ENCODE data around the gene SLBP. TPM values are rescaled to one million over a fixed set of nuclear protein-coding genes. Genes with fewer than 3 reads are reported as not detected.
"Not testable (repeated sequence)": the region's sequence is repeated elsewhere in the genome, so short reads cannot be mapped to it uniquely, and the experiment has no call there.

The SLBP gene
- total RNA-seq, 1 experiment from 2014 or later = 98.3 TPM

- BruUV-seq (replicated peaks) = no TSS peak
- no peak for DNase-seq
- Histone ChIP-seq H3K27me3 (ENCODE audit: low read length) (no peaks in the 10 kb centered on the region), H3K9me3 (ENCODE audit: low read length) (no peaks in the 10 kb centered on the region), H4K20me1 (ENCODE audit: low read length) (peaks cover 50% of the 10 kb centered on the region; the same call in 1 of the 2 replicates), H3K4me2 (ENCODE audit: low read length) (no peak overlapping the region), H3K27ac (ENCODE audit: low read length) (no peak overlapping the region), H3K9me2 (replicated peaks; ENCODE audit: low read length) (no peaks in the 10 kb centered on the region), H3K79me2 (ENCODE audit: low read length) (peaks cover 92% of the 10 kb centered on the region), H3K9ac (ENCODE audit: low read length) (no peak overlapping the region), H3K36me3 (ENCODE audit: low read depth, low read length) (peaks cover 29% of the 10 kb centered on the region), H3F3A (ENCODE audit: low read length, unreplicated experiment) (no peaks in the 10 kb centered on the region), H3K4me1 (ENCODE audit: insufficient read depth, low read length) (peaks cover 15% of the 10 kb centered on the region), H2AFZ (ENCODE audit: low read length) (no peak overlapping the region), H3K4me3 (ENCODE audit: low read length) (no peak overlapping the region)
- ChIA-PET CTCF (no interaction called here), POLR2A (ENCODE audit: unreplicated experiment) (interaction anchor here (0.5 kb wide), 1 partner anchor 17 kb away, joined by 8 read pairs; no protein-coding TSS in a partner anchor)
- intact Hi-C loops (cut with micrococcal nuclease) = no loop called here
- ATAC-seq = no peak
- no peak for TF ChIP-seq EZH2phosphoT487 (IDR thresholded peaks at IDR 0.05; ENCODE audit: borderline replicate concordance, low read length)
- TF ChIP-seq EZH2 (IDR thresholded peaks at IDR 0.05; ENCODE audit: low read length, unreplicated experiment) = no peak
- TF ChIP-seq, protein P1, sequence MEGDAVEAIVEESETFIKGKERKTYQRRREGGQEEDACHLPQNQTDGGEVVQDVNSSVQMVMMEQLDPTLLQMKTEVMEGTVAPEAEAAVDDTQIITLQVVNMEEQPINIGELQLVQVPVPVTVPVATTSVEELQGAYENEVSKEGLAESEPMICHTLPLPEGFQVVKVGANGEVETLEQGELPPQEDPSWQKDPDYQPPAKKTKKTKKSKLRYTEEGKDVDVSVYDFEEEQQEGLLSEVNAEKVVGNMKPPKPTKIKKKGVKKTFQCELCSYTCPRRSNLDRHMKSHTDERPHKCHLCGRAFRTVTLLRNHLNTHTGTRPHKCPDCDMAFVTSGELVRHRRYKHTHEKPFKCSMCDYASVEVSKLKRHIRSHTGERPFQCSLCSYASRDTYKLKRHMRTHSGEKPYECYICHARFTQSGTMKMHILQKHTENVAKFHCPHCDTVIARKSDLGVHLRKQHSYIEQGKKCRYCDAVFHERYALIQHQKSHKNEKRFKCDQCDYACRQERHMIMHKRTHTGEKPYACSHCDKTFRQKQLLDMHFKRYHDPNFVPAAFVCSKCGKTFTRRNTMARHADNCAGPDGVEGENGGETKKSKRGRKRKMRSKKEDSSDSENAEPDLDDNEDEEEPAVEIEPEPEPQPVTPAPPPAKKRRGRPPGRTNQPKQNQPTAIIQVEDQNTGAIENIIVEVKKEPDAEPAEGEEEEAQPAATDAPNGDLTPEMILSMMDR (conservative IDR thresholded peaks at IDR 0.05; ENCODE audit: low read depth, low read length) = no peak
These were observed 5.8 kb downstream of the SLBP start for GRCh38 chr4:1706358-1706757.

DNA sequence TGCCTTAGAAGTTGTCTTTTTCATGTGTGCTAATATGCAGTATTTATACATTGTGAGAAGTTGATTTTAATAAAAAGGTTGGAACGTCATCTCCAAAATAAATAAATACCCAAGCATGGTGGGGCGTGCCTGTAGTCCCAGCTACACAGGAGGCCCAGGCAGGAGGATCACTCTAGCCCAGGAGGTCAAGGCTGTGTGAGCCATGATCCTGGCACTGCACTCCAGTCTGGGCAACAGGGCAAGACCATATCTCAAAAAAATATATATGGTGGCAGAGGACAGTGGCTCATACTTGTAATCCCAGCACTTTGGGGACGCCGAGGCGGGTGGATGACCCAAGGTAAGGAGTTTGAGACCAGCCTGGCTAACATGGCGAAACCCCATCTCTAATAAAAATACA, 6.4 kb downstream of the SLBP start:
- H3K9me3 ChIP-seq (ENCODE audit: low read length) = no peaks in the 10 kb centered on the region
- H2AFZ ChIP-seq (ENCODE audit: low read length) = no peak overlapping the region
- ChIA-PET POLR2A (ENCODE audit: unreplicated experiment) (no interaction called here), CTCF (no interaction called here)
- H4K20me1 ChIP-seq (ENCODE audit: low read length) = peaks cover 50% of the 10 kb centered on the region; the same call in 1 of the 2 replicates
- no peak for DNase-seq
- no peak overlapping the region for H3K4me2 ChIP-seq (ENCODE audit: low read length)
- H3K9ac ChIP-seq (ENCODE audit: low read length) = no peak overlapping the region
- H3K27ac ChIP-seq (ENCODE audit: low read length) = no peak overlapping the region
- intact Hi-C loops (cut with micrococcal nuclease) = no loop called here
- H3K4me1 ChIP-seq (ENCODE audit: insufficient read depth, low read length) = peaks cover 15% of the 10 kb centered on the region
- H3K36me3 ChIP-seq (ENCODE audit: low read depth, low read length) = peaks cover 29% of the 10 kb centered on the region
- peaks cover 92% of the 10 kb centered on the region for H3K79me2 ChIP-seq (ENCODE audit: low read length)
- no peaks in the 10 kb centered on the region for H3F3A ChIP-seq (ENCODE audit: low read length, unreplicated experiment)
- H3K27me3 ChIP-seq (ENCODE audit: low read length) = no peaks in the 10 kb centered on the region
- no TSS peak for BruUV-seq (replicated peaks)
- no peak for TF ChIP-seq EZH2phosphoT487 (IDR thresholded peaks at IDR 0.05; ENCODE audit: borderline replicate concordance, low read length)
- no peak for TF ChIP-seq EZH2 (IDR thresholded peaks at IDR 0.05; ENCODE audit: low read length, unreplicated experiment)
- TF ChIP-seq, protein P1 (conservative IDR thresholded peaks at IDR 0.05; ENCODE audit: low read depth, low read length) = no peak
- H3K4me3 ChIP-seq (ENCODE audit: low read length) = no peak overlapping the region
- ATAC-seq = no peak
- no peaks in the 10 kb centered on the region for H3K9me2 ChIP-seq (replicated peaks; ENCODE audit: low read length)

- CTCF ChIA-PET = no interaction called here
These were observed 8.3 kb downstream of the SLBP start for GRCh38 chr4:1703867-1704266.

DNA sequence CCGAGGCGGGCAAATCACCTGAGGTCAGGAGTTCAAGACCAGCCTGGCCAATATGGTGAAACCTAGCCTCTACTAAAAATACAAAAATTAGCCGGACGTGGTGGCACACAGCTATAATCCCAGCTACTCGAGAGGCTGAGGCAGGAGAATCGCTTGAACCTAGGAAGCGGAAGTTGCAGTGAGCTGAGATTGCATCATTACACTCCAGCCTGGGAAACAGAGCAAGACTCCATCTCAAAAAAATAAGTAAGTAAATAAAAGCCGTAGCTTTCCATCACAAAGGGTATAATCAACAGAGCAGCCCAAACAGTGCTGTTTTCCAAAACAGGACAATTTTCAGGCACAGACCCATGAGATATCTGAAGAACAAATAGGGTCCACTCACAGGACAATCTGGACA, 10.4 kb downstream of the SLBP start:
- CTCF ChIA-PET; BruUV-seq (replicated peaks); H3K4me3 ChIP-seq (ENCODE audit: low read length); POLR2A ChIA-PET (ENCODE audit: unreplicated experiment); H3K27me3 ChIP-seq (ENCODE audit: low read length); H3K27ac ChIP-seq (ENCODE audit: low read length); intact Hi-C loops (cut with micrococcal nuclease); H3F3A ChIP-seq (ENCODE audit: low read length, unreplicated experiment); H2AFZ ChIP-seq (ENCODE audit: low read length); H3K4me2 ChIP-seq (ENCODE audit: low read length); H3K4me1 ChIP-seq (ENCODE audit: insufficient read depth, low read length); H3K9ac ChIP-seq (ENCODE audit: low read length); H3K9me3 ChIP-seq (ENCODE audit: low read length); ATAC-seq; H3K9me2 ChIP-seq (replicated peaks; ENCODE audit: low read length); DNase-seq: not testable (repeated sequence)
- Histone ChIP-seq H3K36me3 (ENCODE audit: low read depth, low read length) (peaks cover 42% of the 10 kb centered on the region), H3K79me2 (ENCODE audit: low read length) (peaks cover 59% of the 10 kb centered on the region), H4K20me1 (ENCODE audit: low read length) (peaks cover 26% of the 10 kb centered on the region; the same call in 1 of the 2 replicates)

More at GRCh38 chr4:1703867-1704266, 8.3 kb downstream of the SLBP start:
- Histone ChIP-seq H3K9me3 (ENCODE audit: low read length) (no peaks in the 10 kb centered on the region), H3K4me1 (ENCODE audit: insufficient read depth, low read length) (peaks cover 6% of the 10 kb centered on the region; the same call in 1 of the 2 replicates), H3K27me3 (ENCODE audit: low read length) (no peaks in the 10 kb centered on the region), H3K36me3 (ENCODE audit: low read depth, low read length) (peaks cover 34% of the 10 kb centered on the region), H2AFZ (ENCODE audit: low read length) (no peak overlapping the region), H3K79me2 (ENCODE audit: low read length) (peaks cover 78% of the 10 kb centered on the region), H4K20me1 (ENCODE audit: low read length) (peaks cover 35% of the 10 kb centered on the region; the same call in 1 of the 2 replicates), H3K27ac (ENCODE audit: low read length) (no peak overlapping the region), H3F3A (ENCODE audit: low read length, unreplicated experiment) (no peaks in the 10 kb centered on the region), H3K9ac (ENCODE audit: low read length) (no peak overlapping the region), H3K4me3 (ENCODE audit: low read length) (no peak overlapping the region), H3K9me2 (replicated peaks; ENCODE audit: low read length) (no peaks in the 10 kb centered on the region), H3K4me2 (ENCODE audit: low read length) (no peak overlapping the region)
- DNase-seq = no peak
- BruUV-seq (replicated peaks) = no TSS peak
- TF ChIP-seq, protein P1 (conservative IDR thresholded peaks at IDR 0.05; ENCODE audit: low read depth, low read length) = no peak
- TF ChIP-seq EZH2 (IDR thresholded peaks at IDR 0.05; ENCODE audit: low read length, unreplicated experiment) (no peak), EZH2phosphoT487 (IDR thresholded peaks at IDR 0.05; ENCODE audit: borderline replicate concordance, low read length) (no peak)
- POLR2A ChIA-PET (ENCODE audit: unreplicated experiment) = no interaction called here
- no peak for ATAC-seq
- intact Hi-C loops (cut with micrococcal nuclease) = no loop called here
